Fibroblast of skin of back (primary cell): ENCODE measurements around the gene BSX.

Experiments used
- DNase-seq: peaks from one replicate; pipeline ENCODE4 v3.0.0-alpha.2; 2013

The BSX gene

GRCh38 chr11:122954455-122954854 is 27.2 kb downstream of the BSX start:
- no peak for DNase-seq

GRCh38 chr11:122951211-122951610 is 30.4 kb downstream of the BSX start:
- DNase-seq: no peak

- DNase-seq: no peak
These were observed 43.1 kb downstream of the BSX start for GRCh38 chr11:122938557-122938956.

GRCh38 chr11:122937983-122938382 is 43.7 kb downstream of the BSX start:
- no peak for DNase-seq

- no peak for DNase-seq
These were observed 48.2 kb downstream of the BSX start for GRCh38 chr11:122933416-122933815.

- no peak for DNase-seq
These were observed 50.1 kb downstream of the BSX start for GRCh38 chr11:122931510-122931909.
